Common myeloid progenitor, CD34-positive (primary cell): Measurements from ENCODE around the gene NR5A2.
A peak's percentile ranks its signal among the peaks of the same experiment; 100 is the strongest.

Source experiments
- CTCF ChIA-PET: fragments of 350-600 bp; sonication (Branson Sonifier 250); formaldehyde crosslinking; loops from one replicate; lab custom pipeline; 2021; ENCODE audit warnings: antibody characterized with exemption; lab: Charles Lee
- POLR2A ChIA-PET: fragments of 350-600 bp; sonication (Branson Sonifier 250); formaldehyde crosslinking; loops from one replicate; lab custom pipeline; 2021; ENCODE audit warnings: antibody characterized with exemption; lab: Charles Lee
- DNase-seq, 3 donors: peaks; one replicate each; pipeline versions ENCODE4 v3.0.0 to v3.0.0-alpha.2; 2013
- H3K27ac ChIP-seq, 2 experiments: 1 replicate in 1 of 2; 2 replicates in 1 of 2; pipeline ENCODE4 v1.7.0; 2013; ENCODE audit warnings: inconsistent platforms in 2 of 2, low read length in 2 of 2, mild to moderate bottlenecking in 2 of 2, low read depth in 1 of 2, moderate library complexity in 1 of 2; ENCODE audit not compliant: severe bottlenecking in 2 of 2, insufficient read depth in 1 of 2, poor library complexity in 1 of 2
- H3K27me3 ChIP-seq, 5 experiments: replicated peaks in 2 of 5; 1 replicate in 3 of 5; 2 replicates in 2 of 5; pipeline versions ENCODE4 v1.6.1 to v1.7.0; 2013; ENCODE audit warnings: low read length in 4 of 5, mild to moderate bottlenecking in 2 of 5, moderate library complexity in 2 of 5, inconsistent platforms in 1 of 5; ENCODE audit not compliant: insufficient read depth in 5 of 5, control insufficient read depth in 4 of 5
- H3K36me3 ChIP-seq, 4 experiments: 1 replicate in 2 of 4; 2 replicates in 2 of 4; pipeline versions ENCODE4 v1.6.1 to v1.7.0; 2013; ENCODE audit warnings: low read length in 3 of 4, control low read depth in 1 of 4, mild to moderate bottlenecking in 1 of 4; ENCODE audit not compliant: control insufficient read depth in 4 of 4, insufficient read depth in 4 of 4
- H3K4me1 ChIP-seq, 4 experiments: 1 replicate in 3 of 4; 2 replicates in 1 of 4; pipeline versions ENCODE4 v1.6.1 to v1.7.1; 2013; ENCODE audit warnings: low read length in 3 of 4, mild to moderate bottlenecking in 3 of 4, control low read depth in 1 of 4, inconsistent platforms in 1 of 4, moderate library complexity in 1 of 4; ENCODE audit not compliant: control insufficient read depth in 4 of 4, insufficient read depth in 4 of 4; ENCODE audit errors: control extremely low read depth in 1 of 4
- H3K4me3 ChIP-seq, 7 experiments: 1 replicate in 4 of 7; 2 replicates in 3 of 7; pipeline versions ENCODE4 v1.5.1 to v1.7.0; 2013; ENCODE audit warnings: mild to moderate bottlenecking in 7 of 7, low read length in 6 of 7, moderate library complexity in 6 of 7, inconsistent platforms in 2 of 7, low read depth in 2 of 7, control low read depth in 1 of 7; ENCODE audit not compliant: insufficient read depth in 4 of 7, control insufficient read depth in 1 of 7; ENCODE audit errors: extremely low read depth in 1 of 7
- H3K9me3 ChIP-seq, 5 experiments: 1 replicate in 4 of 5; 2 replicates in 1 of 5; pipeline versions ENCODE4 v1.6.1 to v1.7.1; 2013; ENCODE audit warnings: low read length in 4 of 5, mild to moderate bottlenecking in 2 of 5, inconsistent platforms in 1 of 5, low read depth in 1 of 5, moderate library complexity in 1 of 5; ENCODE audit not compliant: control insufficient read depth in 4 of 5, insufficient read depth in 2 of 5; ENCODE audit errors: control extremely low read depth in 1 of 5
- WGBS: methylation state at CpG from one replicate; pipeline ENCODE4 v1.1.5; 2013; ENCODE audit not compliant: insufficient coverage; 5-methylcytosine and 5-hydroxymethylcytosine counted together

The NR5A2 gene

DNA sequence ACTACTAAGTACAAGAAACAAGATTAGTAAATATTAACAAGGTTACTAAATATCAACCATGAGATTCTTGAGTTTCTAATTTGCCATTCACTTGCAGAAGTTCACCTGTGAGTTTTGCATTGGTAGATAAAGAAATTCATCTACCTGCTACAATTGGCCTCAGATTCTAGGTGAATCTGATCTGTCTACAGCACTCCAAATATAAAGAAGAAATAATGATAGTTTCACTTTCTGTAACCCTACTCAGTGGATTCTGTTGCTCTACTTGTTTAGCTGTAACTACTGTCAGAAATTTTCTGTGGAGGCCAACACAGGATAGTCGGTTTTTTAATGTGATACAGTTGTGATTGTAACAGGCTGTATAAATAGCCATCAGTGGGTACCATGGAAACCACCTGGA, 118.6 kb downstream of the NR5A2 start:
- Histone ChIP-seq H3K9me3 (no peaks in the 10 kb centered on the region), H3K4me3 (no peak overlapping the region), H3K27me3 (no peaks in the 10 kb centered on the region), H3K36me3 (no peaks in the 10 kb centered on the region), H3K27ac (no peak overlapping the region), H3K4me1 (peaks cover 0 to 9% (median 0%) of the 10 kb centered on the region in 4 experiments)
- 75% methylated on average over 1 of the region's 1 CpG for WGBS
- ChIA-PET POLR2A (no interaction called here), CTCF (interaction anchor here (0.8 kb wide), 1 partner anchor 10 kb away, joined by 4 read pairs; no protein-coding TSS in a partner anchor)
- DNase-seq = no peak

- Histone ChIP-seq H3K27ac (no peak overlapping the region), H3K36me3 (no peaks in the 10 kb centered on the region), H3K4me1 (peaks cover 6 to 19% (median 8%) of the 10 kb centered on the region in 4 experiments), H3K9me3 (no peaks in the 10 kb centered on the region), H3K4me3 (no peak overlapping the region), H3K27me3 (no peaks in the 10 kb centered on the region)
- no peak for DNase-seq
- CTCF ChIA-PET = no interaction called here
- POLR2A ChIA-PET = no interaction called here
- WGBS = 97% methylated on average over 13 of the region's 13 CpGs
Observed at GRCh38 chr1:200147094-200147493, 119.6 kb downstream of the NR5A2 start.

GRCh38 chr1:200147742-200148141, 120.2 kb downstream of the NR5A2 start:
- 97% methylated on average over 40 of the region's 40 CpGs for WGBS
- ChIA-PET POLR2A (no interaction called here), CTCF (interaction anchor here (0.6 kb wide), 1 partner anchor 89 kb away, joined by 3 read pairs; no protein-coding TSS in a partner anchor)
- no peak overlapping the region for H3K4me3 ChIP-seq
- H3K9me3 ChIP-seq = no peaks in the 10 kb centered on the region
- H3K36me3 ChIP-seq = no peaks in the 10 kb centered on the region
- no peaks in the 10 kb centered on the region for H3K27me3 ChIP-seq
- no peak overlapping the region for H3K27ac ChIP-seq
- DNase-seq = no peak
- H3K4me1 ChIP-seq = peaks cover 9 to 25% (median 13%) of the 10 kb centered on the region in 4 experiments

DNA sequence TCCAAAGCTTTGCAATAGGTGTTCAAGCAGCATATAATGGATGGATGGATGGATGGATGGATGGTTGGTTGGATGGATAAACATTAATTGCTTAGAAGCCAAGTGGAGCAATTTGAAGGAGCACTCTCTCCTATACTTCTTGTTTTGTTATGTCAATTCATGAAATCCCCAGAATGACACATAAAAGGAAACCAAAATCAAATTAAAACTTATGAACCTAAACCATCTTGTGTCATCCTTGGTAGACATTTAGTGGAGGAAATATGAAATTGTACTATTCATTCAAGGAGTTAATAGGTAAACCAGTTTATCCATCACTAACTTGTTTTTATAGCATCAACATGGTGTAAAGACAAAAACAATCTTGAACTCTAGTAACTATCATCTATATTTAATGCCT, 122.5 kb downstream of the NR5A2 start:
- ChIA-PET CTCF (interaction anchor here (1.6 kb wide), 1 partner anchor 10 kb away, joined by 4 read pairs; no protein-coding TSS in a partner anchor), POLR2A (no interaction called here)
- Histone ChIP-seq H3K9me3 (no peaks in the 10 kb centered on the region), H3K27me3 (no peaks in the 10 kb centered on the region), H3K36me3 (no peaks in the 10 kb centered on the region), H3K27ac (no peak overlapping the region), H3K4me3 (no peak overlapping the region), H3K4me1 (peaks cover 28 to 42% (median 34%) of the 10 kb centered on the region in 4 experiments)
- no peak for DNase-seq

DNA sequence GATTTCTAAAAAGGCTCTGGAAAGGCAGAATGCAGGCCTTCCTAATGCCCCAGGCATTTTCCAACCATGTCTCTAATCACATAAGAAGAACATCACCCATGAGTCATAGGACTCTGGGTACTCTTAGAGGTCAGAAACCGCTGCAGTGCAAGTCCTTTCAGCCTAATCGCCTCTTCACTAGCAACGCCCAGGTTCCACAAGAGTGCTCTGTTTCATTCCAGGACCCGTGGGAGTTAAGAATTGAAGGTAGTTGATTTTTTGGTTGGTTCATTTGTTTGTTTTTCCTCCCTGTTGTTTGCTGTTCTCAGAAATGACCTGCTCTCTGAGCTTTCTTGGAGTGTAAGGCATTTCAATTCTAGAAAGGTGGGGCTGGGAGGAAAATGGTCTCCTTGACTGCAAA, 123.2 kb downstream of the NR5A2 start:
- H3K27me3 ChIP-seq = no peaks in the 10 kb centered on the region
- H3K4me1 ChIP-seq = peaks cover 29 to 47% (median 37%) of the 10 kb centered on the region in 4 experiments
- H3K4me3 ChIP-seq = no peak overlapping the region
- H3K9me3 ChIP-seq = no peaks in the 10 kb centered on the region
- H3K36me3 ChIP-seq = no peaks in the 10 kb centered on the region
- ChIA-PET POLR2A (no interaction called here), CTCF (interaction anchor here (1.6 kb wide), 1 partner anchor 11 kb away, joined by 4 read pairs; no protein-coding TSS in a partner anchor)
- H3K27ac ChIP-seq = no peak overlapping the region
- no CpG with 5 or more reads among the region's 4 CpGs for WGBS
- DNase-seq = no peak

- Histone ChIP-seq H3K9me3 (no peaks in the 10 kb centered on the region), H3K4me3 (no peak overlapping the region), H3K4me1 (peaks cover 29 to 52% (median 37%) of the 10 kb centered on the region in 4 experiments), H3K36me3 (no peaks in the 10 kb centered on the region), H3K27ac (peak overlapping the region in 1 of 2 experiments; percentile 62), H3K27me3 (no peaks in the 10 kb centered on the region)
- POLR2A ChIA-PET = no interaction called here
- no CpG with 5 or more reads among the region's 2 CpGs for WGBS
- DNase-seq = peak in 2 of 3 donors; percentile 54 to 67
- CTCF ChIA-PET = interaction anchor here (1.1 kb wide), 1 partner anchor 12 kb away, joined by 4 read pairs; no protein-coding TSS in a partner anchor
Observed at GRCh38 chr1:200152336-200152735, 124.8 kb downstream of the NR5A2 start.

GRCh38 chr1:200153277-200154055, 126.0 kb downstream of the NR5A2 start:
- DNase-seq = peak in 2 of 3 donors; percentile 70
- no peaks in the 10 kb centered on the region for H3K9me3 ChIP-seq

More at GRCh38 chr1:200153277-200154055, 126.0 kb downstream of the NR5A2 start:
- peak overlapping the region; percentile 46 to 78 for H3K27ac ChIP-seq
- no peaks in the 10 kb centered on the region for H3K27me3 ChIP-seq
- ChIA-PET CTCF (interaction anchor here (0.8 to 1.4 kb wide), 5 partner anchors 12 to 123 kb away, joined by 3 to 6 read pairs (median 3); no protein-coding TSS in a partner anchor), POLR2A (interaction anchor here (0.6 to 0.8 kb wide), 2 partner anchors 14 kb away, joined by 4 read pairs; no protein-coding TSS in a partner anchor)
- peaks cover 29 to 63% (median 41%) of the 10 kb centered on the region in 4 experiments for H3K4me1 ChIP-seq
- H3K4me3 ChIP-seq = no peak overlapping the region
- no CpG with 5 or more reads among the region's 3 CpGs for WGBS
- no peaks in the 10 kb centered on the region for H3K36me3 ChIP-seq
